NCI-H748 (cell line): ENCODE measurements around the gene LY86.
A peak's percentile ranks its signal among the peaks of the same experiment; 100 is the strongest.

Experiments used
- DNase-seq: peaks from one replicate; lab custom pipeline; 2025; ENCODE audit not compliant: unreplicated experiment; lab: John Stamatoyannopoulos, UW

Gene LY86

GRCh38 chr6:6588064-6588923 is at the start of gene LY86:
LY86 (plus strand) TSS chr6:6588720; CDS start chr6:6588735, 15 bp downstream.
- DNase-seq = no peak

GRCh38 chr6:6539036-6539435 is 49.5 kb upstream of the LY86 start:
- no peak for DNase-seq

- no peak for DNase-seq
Observed at GRCh38 chr6:6542357-6542756, 46.2 kb upstream of the LY86 start.

- DNase-seq = no peak
Observed at GRCh38 chr6:6543181-6543879, 45.2 kb upstream of the LY86 start.

- no peak for DNase-seq
Observed at GRCh38 chr6:6545616-6546317, 42.8 kb upstream of the LY86 start.

- peak; percentile 83 for DNase-seq
Observed at GRCh38 chr6:6546318-6547109, 42.0 kb upstream of the LY86 start.

GRCh38 chr6:6547110-6547879 is 41.2 kb upstream of the LY86 start:
- DNase-seq = peak; percentile 84

GRCh38 chr6:6556161-6556737 is 32.3 kb upstream of the LY86 start:
- DNase-seq = no peak

GRCh38 chr6:6556738-6557503 is 31.6 kb upstream of the LY86 start:
- peak; percentile 69 for DNase-seq

- DNase-seq = no peak
Observed at GRCh38 chr6:6557504-6557839, 31.0 kb upstream of the LY86 start.

GRCh38 chr6:6557886-6558285 is 30.6 kb upstream of the LY86 start:
- DNase-seq = no peak

- no peak for DNase-seq
Observed at GRCh38 chr6:6559994-6560570, 28.4 kb upstream of the LY86 start.

GRCh38 chr6:6560909-6561308 is 27.6 kb upstream of the LY86 start:
- DNase-seq = peak; percentile 48

- DNase-seq = no peak
Observed at GRCh38 chr6:6564154-6564553, 24.4 kb upstream of the LY86 start.

- peak; percentile 44 for DNase-seq
Observed at GRCh38 chr6:6565069-6565468, 23.5 kb upstream of the LY86 start.

GRCh38 chr6:6565488-6565887 is 23.0 kb upstream of the LY86 start:
- DNase-seq = no peak

- DNase-seq = no peak
Observed at GRCh38 chr6:6566766-6567165, 21.8 kb upstream of the LY86 start.

GRCh38 chr6:6569096-6569810 is 19.3 kb upstream of the LY86 start:
- peak; percentile 15 for DNase-seq
